ENCODE measurements around the gene DIRAS1. TPM values are rescaled to one million over a fixed set of nuclear protein-coding genes. Genes with fewer than 3 reads are reported as not detected.

DIRAS1 gene
- total RNA-seq, 2 donors from 2014 or later = 2.3 TPM; not detected in 1

DNA sequence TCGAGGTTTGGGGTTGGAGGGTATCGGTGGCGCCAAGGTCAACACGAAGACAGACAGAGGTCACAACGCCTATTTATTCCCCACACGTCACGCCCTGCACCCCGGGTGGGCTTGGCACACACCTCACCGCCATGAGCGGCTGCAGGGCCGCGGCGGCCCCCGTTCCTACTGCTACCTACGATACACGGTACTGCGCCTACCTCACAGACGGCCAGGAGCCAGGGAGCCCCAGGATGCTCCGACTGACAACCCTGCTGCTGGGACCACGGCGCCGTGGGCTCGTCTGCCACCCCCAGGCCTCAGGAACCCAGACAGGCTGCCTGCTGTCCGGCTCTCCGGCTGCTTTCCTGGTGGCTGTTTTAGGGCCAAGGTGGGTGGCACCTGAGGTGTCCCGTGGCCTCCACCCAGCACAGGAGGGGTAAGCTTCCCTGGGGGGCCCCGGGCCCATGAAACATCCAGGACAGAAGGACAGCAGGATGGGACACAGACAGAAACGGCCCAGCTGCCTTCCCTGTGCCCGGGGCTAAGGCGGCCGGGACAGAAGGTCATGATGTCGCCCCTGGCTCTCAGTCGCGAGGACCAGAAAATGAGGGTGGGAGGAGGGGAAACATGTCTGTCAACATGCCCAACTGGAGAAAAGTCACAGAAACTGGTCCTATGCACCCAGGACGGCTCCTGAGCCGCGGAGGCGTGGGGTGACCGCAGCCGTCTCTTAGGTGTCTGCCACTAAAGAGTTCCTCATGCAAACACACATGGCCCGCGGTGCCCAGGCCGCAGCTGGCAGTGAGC lies 33.7 kb upstream of the DIRAS1 start:
- no peaks in the 10 kb centered on the region for H3K4me1 ChIP-seq (ENCODE audit: control insufficient read depth in 1 of 2, low read depth in 2 of 2)
- TF ChIP-seq, protein P1, sequence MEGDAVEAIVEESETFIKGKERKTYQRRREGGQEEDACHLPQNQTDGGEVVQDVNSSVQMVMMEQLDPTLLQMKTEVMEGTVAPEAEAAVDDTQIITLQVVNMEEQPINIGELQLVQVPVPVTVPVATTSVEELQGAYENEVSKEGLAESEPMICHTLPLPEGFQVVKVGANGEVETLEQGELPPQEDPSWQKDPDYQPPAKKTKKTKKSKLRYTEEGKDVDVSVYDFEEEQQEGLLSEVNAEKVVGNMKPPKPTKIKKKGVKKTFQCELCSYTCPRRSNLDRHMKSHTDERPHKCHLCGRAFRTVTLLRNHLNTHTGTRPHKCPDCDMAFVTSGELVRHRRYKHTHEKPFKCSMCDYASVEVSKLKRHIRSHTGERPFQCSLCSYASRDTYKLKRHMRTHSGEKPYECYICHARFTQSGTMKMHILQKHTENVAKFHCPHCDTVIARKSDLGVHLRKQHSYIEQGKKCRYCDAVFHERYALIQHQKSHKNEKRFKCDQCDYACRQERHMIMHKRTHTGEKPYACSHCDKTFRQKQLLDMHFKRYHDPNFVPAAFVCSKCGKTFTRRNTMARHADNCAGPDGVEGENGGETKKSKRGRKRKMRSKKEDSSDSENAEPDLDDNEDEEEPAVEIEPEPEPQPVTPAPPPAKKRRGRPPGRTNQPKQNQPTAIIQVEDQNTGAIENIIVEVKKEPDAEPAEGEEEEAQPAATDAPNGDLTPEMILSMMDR (IDR thresholded peaks at IDR 0.05) = no peak
- no peak overlapping the region for H3K27ac ChIP-seq
- H3K4me3 ChIP-seq = no peak overlapping the region
- no peak for DNase-seq (ENCODE audit: low spot score)
- H3K27me3 ChIP-seq (replicated peaks; ENCODE audit: insufficient read depth) = no peaks in the 10 kb centered on the region
- H3K9me3 ChIP-seq = no peaks in the 10 kb centered on the region
- peaks cover 30% of the 10 kb centered on the region for H3K36me3 ChIP-seq
- ATAC-seq (ENCODE audit: insufficient number of reproducible peaks, low FRiP score, low read depth) = no peak

DNA sequence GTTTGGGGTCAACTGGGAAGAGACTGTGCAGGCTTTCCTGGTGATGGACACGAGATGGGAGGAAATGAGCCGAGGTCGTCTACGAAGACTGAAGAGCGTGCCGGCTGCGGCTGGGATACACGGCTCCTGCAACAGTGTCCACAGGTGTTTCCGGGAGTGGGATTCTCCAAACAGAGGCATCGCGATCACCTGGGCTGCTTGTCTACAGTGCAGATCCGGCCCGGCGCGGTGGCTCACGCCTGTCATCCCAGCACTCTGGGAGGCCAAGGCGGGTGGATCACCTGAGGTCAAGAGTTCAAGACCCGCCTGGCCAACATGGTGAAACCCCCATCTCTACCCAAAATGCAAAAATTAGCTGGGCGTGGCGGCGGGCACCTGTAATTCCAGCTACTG lies 30.3 kb upstream of the DIRAS1 start:
- Histone ChIP-seq H3K9me3 (no peaks in the 10 kb centered on the region), H3K4me1 (ENCODE audit: control insufficient read depth in 1 of 2, low read depth in 2 of 2) (no peaks in the 10 kb centered on the region), H3K27me3 (replicated peaks; ENCODE audit: insufficient read depth) (no peaks in the 10 kb centered on the region), H3K27ac (no peak overlapping the region), H3K4me3 (no peak overlapping the region), H3K36me3 (peaks cover 15% of the 10 kb centered on the region)
- no peak for DNase-seq (ENCODE audit: low spot score)
- TF ChIP-seq, protein P1 (IDR thresholded peaks at IDR 0.05) = no peak
- no peak for ATAC-seq (ENCODE audit: insufficient number of reproducible peaks, low FRiP score, low read depth)

DNA sequence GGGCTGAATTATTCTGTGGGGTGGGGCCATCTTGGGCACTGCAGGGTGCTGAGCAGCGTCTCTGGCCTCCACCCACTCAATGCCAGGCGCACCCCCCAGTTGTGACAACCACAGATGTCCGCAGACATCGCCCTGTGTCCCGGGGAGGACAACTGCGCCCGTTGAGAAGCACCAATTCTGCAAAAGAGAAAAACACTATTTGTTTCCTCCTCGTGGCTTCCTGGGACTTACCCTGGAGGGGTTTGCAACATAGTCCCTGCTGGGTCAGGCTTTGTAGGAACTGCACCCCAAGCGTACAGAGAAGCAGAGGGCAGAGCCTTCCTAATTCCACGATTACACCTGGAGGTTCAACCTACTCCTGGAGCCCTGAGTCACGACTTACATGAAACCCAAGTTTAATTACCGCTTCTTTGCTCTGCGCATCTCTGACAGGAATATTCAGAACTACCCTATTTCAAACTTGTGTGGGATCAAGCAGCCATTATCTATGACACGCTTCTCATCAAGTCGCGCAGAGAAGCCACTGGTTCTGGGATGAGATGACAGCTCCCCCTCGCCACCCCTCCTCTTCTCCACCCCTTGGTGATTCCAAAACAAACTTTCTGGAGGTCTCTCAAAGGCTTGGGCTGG lies 29.8 kb upstream of the DIRAS1 start:
- DNase-seq (ENCODE audit: low spot score) (no peak), ATAC-seq (ENCODE audit: insufficient number of reproducible peaks, low FRiP score, low read depth) (no peak)
- Histone ChIP-seq H3K27ac (no peak overlapping the region), H3K4me1 (ENCODE audit: control insufficient read depth in 1 of 2, low read depth in 2 of 2) (no peaks in the 10 kb centered on the region), H3K9me3 (no peaks in the 10 kb centered on the region), H3K4me3 (no peak overlapping the region), H3K36me3 (peaks cover 12% of the 10 kb centered on the region), H3K27me3 (replicated peaks; ENCODE audit: insufficient read depth) (no peaks in the 10 kb centered on the region)
- TF ChIP-seq, protein P1 (IDR thresholded peaks at IDR 0.05) = no peak

DNA sequence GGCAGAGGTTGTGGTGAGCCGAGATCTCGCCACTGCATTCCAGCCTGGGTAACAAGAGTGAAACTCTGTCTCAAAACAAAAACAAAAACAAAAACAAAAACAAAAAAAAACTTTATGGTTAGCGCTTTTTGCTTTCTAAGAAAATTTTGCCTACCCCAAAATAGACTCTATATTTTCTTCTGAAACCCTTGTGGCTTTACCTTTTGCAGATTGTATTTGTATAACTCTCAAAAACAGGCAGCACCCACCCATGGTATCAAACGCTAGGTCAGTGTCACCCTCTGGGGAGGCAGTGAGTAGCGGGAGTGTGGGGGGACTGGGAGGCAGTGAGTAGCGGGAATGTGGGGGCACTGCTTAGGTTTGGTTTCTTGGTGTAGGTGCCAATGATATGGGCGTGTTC lies 26.2 kb upstream of the DIRAS1 start:
- no peaks in the 10 kb centered on the region for H3K9me3 ChIP-seq
- TF ChIP-seq, protein P1 (IDR thresholded peaks at IDR 0.05) = no peak
- no peaks in the 10 kb centered on the region for H3K4me1 ChIP-seq (ENCODE audit: control insufficient read depth in 1 of 2, low read depth in 2 of 2)
- H3K4me3 ChIP-seq = no peak overlapping the region
- no peaks in the 10 kb centered on the region for H3K27me3 ChIP-seq (replicated peaks; ENCODE audit: insufficient read depth)
- no peak for ATAC-seq (ENCODE audit: insufficient number of reproducible peaks, low FRiP score, low read depth)
- no peaks in the 10 kb centered on the region for H3K36me3 ChIP-seq
- DNase-seq (ENCODE audit: low spot score) = no peak
- H3K27ac ChIP-seq = no peak overlapping the region

DNA sequence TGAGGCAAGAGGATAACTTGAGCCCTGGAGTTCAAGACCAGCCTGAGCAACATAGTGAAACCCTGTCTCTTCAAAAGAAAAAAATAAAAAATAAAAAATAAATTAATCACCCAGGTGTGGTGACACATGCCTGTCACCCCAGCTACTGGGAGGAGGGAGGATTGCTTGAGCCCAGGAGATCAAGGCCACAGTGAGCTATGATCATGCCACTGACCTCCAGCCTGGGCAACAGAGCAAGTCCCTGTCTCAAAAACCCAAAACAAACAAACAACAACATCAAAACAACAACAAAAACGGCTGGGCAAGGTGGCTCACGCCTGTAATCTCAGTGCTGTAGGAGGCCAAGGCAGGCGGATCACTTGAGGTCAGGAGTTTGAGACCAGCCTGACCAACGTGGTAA lies 22.9 kb upstream of the DIRAS1 start:
- no peaks in the 10 kb centered on the region for H3K9me3 ChIP-seq
- DNase-seq (ENCODE audit: low spot score) (no peak), ATAC-seq (ENCODE audit: insufficient number of reproducible peaks, low FRiP score, low read depth) (no peak)
- TF ChIP-seq, protein P1 (IDR thresholded peaks at IDR 0.05) = no peak
- H3K36me3 ChIP-seq = no peaks in the 10 kb centered on the region
- no peak overlapping the region for H3K27ac ChIP-seq
- no peak overlapping the region for H3K4me3 ChIP-seq
- peaks cover 4 to 5% of the 10 kb centered on the region in 2 donors for H3K4me1 ChIP-seq (ENCODE audit: control insufficient read depth in 1 of 2, low read depth in 2 of 2)
- no peaks in the 10 kb centered on the region for H3K27me3 ChIP-seq (replicated peaks; ENCODE audit: insufficient read depth)
